Activated CD8-positive, alpha-beta memory T cell treated with anti-CD3 and anti-CD28 coated beads, Interleukin-2, amount 50 U/mL, for 1 hour (primary cell): ENCODE results near the gene BRAT1.

Source experiments
- DNase-seq: peaks from one replicate; pipeline ENCODE4 v3.0.0-alpha.2; 2020; ENCODE audit errors: extremely low read depth

BRAT1 gene

GRCh38 chr7:2559283-2559950 lies 4.1 kb upstream of the BRAT1 start:
- DNase-seq = no peak

GRCh38 chr7:2558629-2559282 lies 3.4 kb upstream of the BRAT1 start, which contains the start of gene IQCE:
Gene IQCE (plus strand): TSS chr7:2558979. CDS start chr7:2559182, 203 bp downstream.
- peak; percentile 48 for DNase-seq

- DNase-seq = no peak
These were observed 638 bp downstream of the BRAT1 start for GRCh38 chr7:2554661-2555111.

- no peak for DNase-seq
These were observed 1.3 kb downstream of the BRAT1 start for GRCh38 chr7:2553831-2554581.

- no peak for DNase-seq
These were observed 2.2 kb downstream of the BRAT1 start for GRCh38 chr7:2553108-2553507.

- DNase-seq = no peak
These were observed 3.9 kb downstream of the BRAT1 start for GRCh38 chr7:2551418-2551817.

- DNase-seq = no peak
These were observed 8.3 kb downstream of the BRAT1 start for GRCh38 chr7:2546776-2547586.

- DNase-seq = no peak
These were observed 9.4 kb downstream of the BRAT1 start for GRCh38 chr7:2545746-2546425.

- no peak for DNase-seq
These were observed 10.7 kb downstream of the BRAT1 start for GRCh38 chr7:2544541-2545188.

- DNase-seq = no peak
These were observed 12.1 kb downstream of the BRAT1 start for GRCh38 chr7:2542916-2543871.

GRCh38 chr7:2542011-2542915 lies 13.1 kb downstream of the BRAT1 start:
- DNase-seq = no peak

- DNase-seq = no peak
These were observed 13.9 kb downstream of the BRAT1 start for GRCh38 chr7:2541291-2542010.

- no peak for DNase-seq
These were observed 14.7 kb downstream of the BRAT1 start for GRCh38 chr7:2540641-2541051.

- DNase-seq = no peak
These were observed 15.2 kb downstream of the BRAT1 start for GRCh38 chr7:2540133-2540532.

GRCh38 chr7:2539031-2539911 lies 16.1 kb downstream of the BRAT1 start:
- no peak for DNase-seq

GRCh38 chr7:2537981-2538851 lies 17.1 kb downstream of the BRAT1 start:
- DNase-seq = no peak
